CD14-positive monocyte (primary cell): Measurements from ENCODE around the gene CEP78. TPM values are rescaled to one million over a fixed set of nuclear protein-coding genes. Genes with fewer than 3 reads are reported as not detected.
"Not testable (repeated sequence)": the region's sequence is repeated elsewhere in the genome, so short reads cannot be mapped to it uniquely, and the experiment has no call there.

Experiments used
- DNase-seq, 3 donors: peaks; one replicate each; pipeline ENCODE4 v3.0.0-alpha.2; 2011 to 2022
- H2AFZ ChIP-seq: 2 replicates; pipeline ENCODE4 v1.6.0; 2012; ENCODE audit warnings: mild to moderate bottlenecking, low read depth, low read length, inconsistent platforms; ENCODE audit not compliant: insufficient read depth, poor library complexity, severe bottlenecking
- H3K27ac ChIP-seq, 2 donors: 1 replicate in 1 of 2; 2 replicates in 1 of 2; pipeline ENCODE4 v1.5.1; 2012 to 2013; ENCODE audit warnings: low read length in 2 of 2, control low read depth in 1 of 2, inconsistent platforms in 1 of 2, low read depth in 1 of 2, mild to moderate bottlenecking in 1 of 2
- H3K27me3 ChIP-seq, 2 donors: one replicate each; pipeline versions ENCODE4 v1.6.0 to v1.6.1; 2011 to 2013; ENCODE audit warnings: low read length in 2 of 2; ENCODE audit not compliant: control insufficient read depth in 2 of 2, insufficient read depth in 2 of 2
- H3K36me3 ChIP-seq, 2 donors: replicated peaks in 1 of 2; 1 replicate in 1 of 2; 2 replicates in 1 of 2; pipeline versions ENCODE4 v1.5.1 to v1.6.1; 2012 to 2013; ENCODE audit warnings: low read length in 2 of 2, control low read depth in 1 of 2, inconsistent platforms in 1 of 2, mild to moderate bottlenecking in 1 of 2; ENCODE audit not compliant: insufficient read depth in 2 of 2, control insufficient read depth in 1 of 2
- H3K4me1 ChIP-seq, 2 donors: 1 replicate in 1 of 2; 2 replicates in 1 of 2; pipeline versions ENCODE4 v1.5.1 to v1.6.1; 2012 to 2013; ENCODE audit warnings: low read length in 2 of 2, control low read depth in 1 of 2, inconsistent platforms in 1 of 2, mild to moderate bottlenecking in 1 of 2, moderate library complexity in 1 of 2; ENCODE audit not compliant: insufficient read depth in 2 of 2, control insufficient read depth in 1 of 2
- H3K4me2 ChIP-seq: replicated peaks from 2 replicates; pipeline ENCODE3; 2012; ENCODE audit warnings: low read length, moderate library complexity, mild to moderate bottlenecking; ENCODE audit not compliant: poor library complexity, severe bottlenecking; ENCODE audit errors: extremely low read depth
- H3K4me3 ChIP-seq, 3 experiments: fragments of 200-600 bp in 1 of 3; sonication (generic) in 1 of 3; replicated peaks in 1 of 3; 1 replicate in 2 of 3; 2 replicates in 1 of 3; pipeline ENCODE4 v1.5.1; 2011 to 2013; ENCODE audit warnings: low read length in 3 of 3, mild to moderate bottlenecking in 3 of 3, control low read depth in 2 of 3, low read depth in 2 of 3, inconsistent platforms in 1 of 3, moderate library complexity in 1 of 3
- H3K79me2 ChIP-seq: 2 replicates; pipeline ENCODE4 v1.6.0; 2012; ENCODE audit warnings: mild to moderate bottlenecking, control low read depth, inconsistent platforms, low read length, moderate library complexity; ENCODE audit not compliant: insufficient read depth
- H3K9ac ChIP-seq: 2 replicates; pipeline ENCODE4 v1.6.0; 2017; ENCODE audit warnings: low read length, mild to moderate bottlenecking; ENCODE audit not compliant: insufficient read depth, poor library complexity, severe bottlenecking
- H3K9me3 ChIP-seq, 2 donors: replicated peaks in 1 of 2; 1 replicate in 1 of 2; 2 replicates in 1 of 2; pipeline versions ENCODE4 v1.5.1 to v1.6.1; 2012 to 2013; ENCODE audit warnings: low read length in 2 of 2, control low read depth in 1 of 2; ENCODE audit not compliant: control insufficient read depth in 1 of 2, insufficient read depth in 1 of 2
- H4K20me1 ChIP-seq: 2 replicates; pipeline ENCODE4 v1.6.0; 2012; ENCODE audit warnings: mild to moderate bottlenecking, low read length, control low read depth, moderate library complexity; ENCODE audit not compliant: insufficient read depth
- H3K27ac Mint-ChIP-seq, 7 donors: one replicate each; pipeline ENCODE4 v1.8.0; 2020; ENCODE audit warnings: mild to moderate bottlenecking in 7 of 7, mixed read lengths in 7 of 7, moderate library complexity in 6 of 7, inconsistent platforms in 2 of 7
- H3K27me3 Mint-ChIP-seq, 3 donors: one replicate each; pipeline ENCODE4 v1.8.0; 2021 to 2022; ENCODE audit warnings: low read depth in 3 of 3, mild to moderate bottlenecking in 3 of 3, mixed read lengths in 3 of 3, moderate library complexity in 3 of 3, inconsistent platforms in 1 of 3
- H3K36me3 Mint-ChIP-seq, 2 donors: one replicate each; pipeline ENCODE4 v1.8.0; 2020; ENCODE audit warnings: mixed read lengths in 2 of 2, inconsistent platforms in 1 of 2, mild to moderate bottlenecking in 1 of 2
- H3K4me1 Mint-ChIP-seq: one replicate; pipeline ENCODE4 v1.8.0; 2020; ENCODE audit warnings: mild to moderate bottlenecking, mixed read lengths
- H3K4me3 Mint-ChIP-seq, 2 donors: one replicate each; pipeline ENCODE4 v1.8.0; 2020; ENCODE audit warnings: mild to moderate bottlenecking in 2 of 2, mixed read lengths in 2 of 2, moderate library complexity in 1 of 2
- H3K9me3 Mint-ChIP-seq, 7 donors: one replicate each; pipeline ENCODE4 v1.8.0; 2020 to 2022; ENCODE audit warnings: mixed read lengths in 7 of 7, mild to moderate bottlenecking in 6 of 7, moderate library complexity in 6 of 7, inconsistent platforms in 2 of 7
- WGBS: methylation state at CpG from one replicate; pipeline ENCODE4 v1.1.5; 2013; ENCODE audit warnings: missing lambda C conversion rate; ENCODE audit not compliant: insufficient coverage; 5-methylcytosine and 5-hydroxymethylcytosine counted together
- intact Hi-C, 2 donors: fragments of 100-400 bp; cut with micrococcal nuclease; formaldehyde crosslinking; loops; one replicate each; pipeline versions ENCODE4 v1.15.0 to v1.15.1; 2023
- polyA plus RNA-seq, 3 donors: library from polyadenylated mRNA; depleted of rRNA in 1 of 3; unstranded in 2 of 3; stranded (reverse) in 1 of 3; fragments of 300-500 nt in 2 of 3; fragments of >200 nt in 1 of 3; fragmentation: Illumina TruSeq in 2 of 3; gene quantifications; 1 replicate in 2 of 3; 2 replicates in 1 of 3; pipeline ENCODE4 v1.2.3, GENCODE V29; 2012 to 2021
- TF ChIP-seq, protein P1 (sequence below): fragments of 200-600 bp; IDR thresholded peaks from one replicate; pipeline ENCODE4 v1.8.0; 2022; ENCODE audit warnings: antibody characterized with exemption, mild to moderate bottlenecking

CEP78 gene
- polyA plus RNA-seq, 3 donors: 1.7 to 3.3 (median 2.5) TPM

DNA sequence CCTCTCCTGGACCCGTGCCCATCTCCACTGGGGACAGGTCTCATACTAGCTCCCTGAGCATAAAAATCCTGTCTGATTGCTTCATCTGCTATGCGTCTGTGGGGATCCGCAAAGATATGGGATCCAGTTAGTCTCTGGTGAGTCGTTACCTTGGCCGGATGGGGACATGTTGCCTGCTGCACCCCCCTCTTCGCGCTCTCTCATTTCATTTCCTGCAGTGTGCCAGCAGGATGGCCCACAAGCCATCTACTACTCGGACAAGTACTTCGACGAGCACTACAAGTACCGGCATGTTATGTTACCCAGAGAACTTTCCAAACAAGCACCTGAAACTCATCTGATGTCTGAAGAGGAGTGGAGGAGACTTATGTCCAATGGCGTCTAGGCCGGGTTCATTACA, 17.0 kb upstream of the CEP78 start:
- Histone ChIP-seq H2AFZ (no peak overlapping the region), H4K20me1 (no peaks in the 10 kb centered on the region), H3K4me2 (no peak overlapping the region), H3K79me2 (no peaks in the 10 kb centered on the region), H3K27ac (no peak overlapping the region), H3K9me3 (no peaks in the 10 kb centered on the region), H3K4me3 (no peak overlapping the region), H3K27me3 (no peaks in the 10 kb centered on the region), H3K4me1 (no peaks in the 10 kb centered on the region), H3K36me3 (no peaks in the 10 kb centered on the region), H3K9ac (no peak overlapping the region)
- TF ChIP-seq, protein P1, sequence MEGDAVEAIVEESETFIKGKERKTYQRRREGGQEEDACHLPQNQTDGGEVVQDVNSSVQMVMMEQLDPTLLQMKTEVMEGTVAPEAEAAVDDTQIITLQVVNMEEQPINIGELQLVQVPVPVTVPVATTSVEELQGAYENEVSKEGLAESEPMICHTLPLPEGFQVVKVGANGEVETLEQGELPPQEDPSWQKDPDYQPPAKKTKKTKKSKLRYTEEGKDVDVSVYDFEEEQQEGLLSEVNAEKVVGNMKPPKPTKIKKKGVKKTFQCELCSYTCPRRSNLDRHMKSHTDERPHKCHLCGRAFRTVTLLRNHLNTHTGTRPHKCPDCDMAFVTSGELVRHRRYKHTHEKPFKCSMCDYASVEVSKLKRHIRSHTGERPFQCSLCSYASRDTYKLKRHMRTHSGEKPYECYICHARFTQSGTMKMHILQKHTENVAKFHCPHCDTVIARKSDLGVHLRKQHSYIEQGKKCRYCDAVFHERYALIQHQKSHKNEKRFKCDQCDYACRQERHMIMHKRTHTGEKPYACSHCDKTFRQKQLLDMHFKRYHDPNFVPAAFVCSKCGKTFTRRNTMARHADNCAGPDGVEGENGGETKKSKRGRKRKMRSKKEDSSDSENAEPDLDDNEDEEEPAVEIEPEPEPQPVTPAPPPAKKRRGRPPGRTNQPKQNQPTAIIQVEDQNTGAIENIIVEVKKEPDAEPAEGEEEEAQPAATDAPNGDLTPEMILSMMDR: no peak
- Mint-ChIP-seq H3K27me3 (peaks cover 0 to 3% (median 2%) of the 10 kb centered on the region in 3 donors), H3K27ac (peak overlapping the region in 1 of 7 donors; percentile 31), H3K36me3 (no peaks in the 10 kb centered on the region), H3K9me3 (no peaks in the 10 kb centered on the region), H3K4me1 (peaks cover 5% of the 10 kb centered on the region), H3K4me3 (no peak overlapping the region)
- 92% methylated on average over 5 of the region's 13 CpGs for WGBS
- intact Hi-C loops: no loop called here
- no peak for DNase-seq

DNA sequence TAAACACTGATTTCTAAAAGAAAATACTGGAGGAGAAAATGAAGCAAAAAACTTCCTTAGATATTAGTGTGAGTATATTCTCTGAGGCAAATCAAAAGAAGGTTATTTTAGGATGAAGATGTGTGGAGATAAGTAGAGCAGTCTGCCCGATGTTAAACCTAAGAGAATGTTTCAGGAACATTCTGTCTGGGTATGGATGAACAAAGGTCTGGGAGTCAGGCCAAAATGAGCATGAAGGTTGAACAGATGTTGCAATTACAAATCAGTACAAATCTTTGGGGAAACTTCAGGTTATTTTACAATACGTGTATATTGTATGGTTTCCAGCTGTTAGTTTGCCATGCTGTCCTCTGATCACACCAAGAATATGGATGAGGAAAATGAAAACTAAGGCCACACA, 14.4 kb upstream of the CEP78 start:
- Histone ChIP-seq H4K20me1 (no peaks in the 10 kb centered on the region), H3K36me3 (no peaks in the 10 kb centered on the region), H3K9ac (no peak overlapping the region), H3K79me2 (no peaks in the 10 kb centered on the region), H3K4me3 (no peak overlapping the region), H3K4me1 (no peaks in the 10 kb centered on the region), H3K4me2 (no peak overlapping the region), H3K27ac (no peak overlapping the region), H3K9me3 (no peaks in the 10 kb centered on the region), H2AFZ (no peak overlapping the region), H3K27me3 (no peaks in the 10 kb centered on the region)
- H3K4me1 Mint-ChIP-seq: peaks cover 6% of the 10 kb centered on the region
- H3K4me3 Mint-ChIP-seq: no peak overlapping the region
- H3K27me3 Mint-ChIP-seq: peaks cover 0 to 5% (median 3%) of the 10 kb centered on the region in 3 donors
- 100% methylated on average over 1 of the region's 2 CpGs for WGBS
- no peak overlapping the region for H3K27ac Mint-ChIP-seq
- H3K36me3 Mint-ChIP-seq: no peaks in the 10 kb centered on the region
- DNase-seq: no peak
- TF ChIP-seq, protein P1: no peak
- intact Hi-C loops: no loop called here
- H3K9me3 Mint-ChIP-seq: no peaks in the 10 kb centered on the region

DNA sequence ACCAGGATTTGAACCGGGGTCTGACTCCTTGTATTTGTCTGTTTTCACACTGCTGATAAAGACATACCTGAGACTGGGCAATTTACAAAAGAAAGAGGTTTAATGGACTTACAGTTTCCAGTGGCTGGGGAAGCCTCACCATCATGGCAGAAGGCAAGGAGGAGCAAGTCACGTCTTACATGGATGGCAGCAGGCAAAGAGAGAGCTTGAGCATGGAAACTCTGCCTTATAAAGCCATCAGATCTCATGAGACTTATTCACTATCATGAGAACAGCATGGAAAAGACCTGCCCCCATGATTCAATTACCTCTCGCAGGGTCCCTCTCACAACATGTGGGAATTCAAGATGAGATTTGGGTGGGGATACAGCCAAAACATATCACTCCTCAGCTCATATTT, 14.0 kb upstream of the CEP78 start:
- H3K27me3 Mint-ChIP-seq, H3K4me1 Mint-ChIP-seq, H3K4me1 ChIP-seq, H3K4me3 ChIP-seq, H4K20me1 ChIP-seq, H3K27me3 ChIP-seq, DNase-seq, H3K36me3 Mint-ChIP-seq, H3K4me2 ChIP-seq, H3K9ac ChIP-seq, H2AFZ ChIP-seq, H3K9me3 ChIP-seq, H3K36me3 ChIP-seq, H3K9me3 Mint-ChIP-seq, H3K79me2 ChIP-seq, H3K4me3 Mint-ChIP-seq, H3K27ac ChIP-seq, intact Hi-C loops: not testable (repeated sequence)
- peak overlapping the region in 1 of 7 donors; percentile 26 for H3K27ac Mint-ChIP-seq
- WGBS: no CpG with 5 or more reads among the region's 3 CpGs
